ENCODE data around the gene TMEM187. TPM values are rescaled to one million over a fixed set of nuclear protein-coding genes. Genes with fewer than 3 reads are reported as not detected.
A peak's percentile ranks its signal among the peaks of the same experiment; 100 is the strongest.
"Not testable (repeated sequence)": the region's sequence is repeated elsewhere in the genome, so short reads cannot be mapped to it uniquely, and the experiment has no call there.

Gene TMEM187
- total RNA-seq, 2 experiments from 2014 or later, result 4.4 to 5.4 TPM

DNA sequence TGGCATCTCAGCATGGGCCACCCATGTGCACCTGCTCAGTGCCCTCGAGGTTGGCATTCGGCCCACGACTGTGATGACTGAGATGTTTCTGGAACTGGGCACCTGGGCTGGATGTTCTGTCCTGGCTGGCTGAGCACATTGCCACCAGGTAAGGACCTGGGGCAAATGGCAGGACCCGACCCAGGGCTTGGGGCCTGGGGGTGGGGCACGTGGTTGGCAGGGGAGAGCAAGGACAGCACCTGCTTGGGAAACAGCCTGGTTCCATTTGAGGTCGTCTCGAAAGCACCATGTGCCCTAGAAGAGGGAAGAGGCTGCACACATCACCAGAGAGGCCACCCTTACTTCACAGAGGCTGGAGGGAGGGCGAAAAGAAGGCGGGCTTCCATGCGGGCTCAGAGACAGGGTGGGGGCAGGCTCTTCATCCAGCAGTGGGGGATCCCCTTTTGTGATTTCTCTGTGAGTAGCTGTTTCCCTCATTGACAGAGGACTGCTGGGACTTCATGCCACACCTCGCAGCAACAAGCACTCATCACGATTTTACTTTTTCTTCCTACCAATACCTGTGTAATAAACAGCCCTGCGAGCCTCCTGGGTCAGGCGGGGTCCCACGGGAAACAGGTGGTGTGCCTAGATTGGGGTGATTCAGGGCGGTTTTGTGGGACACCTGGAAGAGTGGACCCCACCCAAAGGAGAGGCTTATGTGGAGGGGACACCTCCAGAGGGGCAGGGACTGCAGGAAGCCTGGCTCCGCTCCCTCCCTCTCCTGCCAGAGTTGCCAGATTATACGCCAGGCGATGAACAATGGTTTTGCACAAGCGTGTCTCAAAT, 12.0 kb downstream of the TMEM187 start:
- Mint-ChIP-seq H3K36me3 (ENCODE audit: low read depth) (peaks cover 7% of the 10 kb centered on the region), H3K4me1 (peaks cover 49% of the 10 kb centered on the region), H3K4me3 (peak overlapping the region; percentile 78), H3K27me3 (no peaks in the 10 kb centered on the region), H3K9me3 (ENCODE audit: low read depth) (no peaks in the 10 kb centered on the region), H3K27ac (peak overlapping the region; percentile 99)
- peak; percentile 80 for DNase-seq
- CTCF ChIA-PET, result interaction anchor here (0.5 to 0.8 kb wide), 2 partner anchors 11 to 152 kb away, joined by 3 to 5 read pairs; no protein-coding TSS in a partner anchor
- intact Hi-C loops (cut with DNase I, micrococcal nuclease), result loop anchor here in 1 of 2 experiments (1.0 to 2.0 kb wide), 2 partner anchors 12 to 34 kb away; partner anchors contain the start of genes IRAK1 and TMEM187
- ATAC-seq, result peak; percentile 64
- POLR2A ChIA-PET, result interaction anchor here (1.0 kb wide), 1 partner anchor 11 kb away, joined by 3 read pairs; no protein-coding TSS in a partner anchor

DNA sequence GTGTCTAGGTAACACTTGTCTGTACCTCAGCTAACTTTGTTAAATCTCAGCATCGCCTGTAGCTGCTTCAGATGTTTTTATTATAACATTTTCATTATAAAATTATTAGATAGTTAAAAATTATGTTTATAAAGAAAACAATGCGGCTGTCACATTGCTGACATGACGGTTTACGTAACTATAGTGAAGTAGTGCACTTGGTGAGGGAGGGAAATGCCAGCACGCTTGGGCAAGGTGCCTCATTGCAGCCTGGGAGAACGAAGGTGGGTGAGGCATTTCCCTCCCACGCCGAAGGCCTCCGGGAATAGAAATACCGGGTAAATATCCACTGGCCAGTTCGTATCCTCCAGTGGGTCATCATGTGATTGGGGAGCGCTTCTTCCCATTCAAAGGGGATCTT, 15.9 kb downstream of the TMEM187 start:
- Mint-ChIP-seq H3K4me1 (peaks cover 32% of the 10 kb centered on the region), H3K4me3 (no peak overlapping the region), H3K27ac (no peak overlapping the region), H3K9me3 (ENCODE audit: low read depth) (no peaks in the 10 kb centered on the region), H3K36me3 (ENCODE audit: low read depth) (no peaks in the 10 kb centered on the region), H3K27me3 (no peaks in the 10 kb centered on the region)
- POLR2A ChIA-PET, result no interaction called here
- no peak for DNase-seq
- CTCF ChIA-PET, result no interaction called here
- intact Hi-C loops (cut with DNase I, micrococcal nuclease), result no loop called here
- ATAC-seq, result no peak

DNA sequence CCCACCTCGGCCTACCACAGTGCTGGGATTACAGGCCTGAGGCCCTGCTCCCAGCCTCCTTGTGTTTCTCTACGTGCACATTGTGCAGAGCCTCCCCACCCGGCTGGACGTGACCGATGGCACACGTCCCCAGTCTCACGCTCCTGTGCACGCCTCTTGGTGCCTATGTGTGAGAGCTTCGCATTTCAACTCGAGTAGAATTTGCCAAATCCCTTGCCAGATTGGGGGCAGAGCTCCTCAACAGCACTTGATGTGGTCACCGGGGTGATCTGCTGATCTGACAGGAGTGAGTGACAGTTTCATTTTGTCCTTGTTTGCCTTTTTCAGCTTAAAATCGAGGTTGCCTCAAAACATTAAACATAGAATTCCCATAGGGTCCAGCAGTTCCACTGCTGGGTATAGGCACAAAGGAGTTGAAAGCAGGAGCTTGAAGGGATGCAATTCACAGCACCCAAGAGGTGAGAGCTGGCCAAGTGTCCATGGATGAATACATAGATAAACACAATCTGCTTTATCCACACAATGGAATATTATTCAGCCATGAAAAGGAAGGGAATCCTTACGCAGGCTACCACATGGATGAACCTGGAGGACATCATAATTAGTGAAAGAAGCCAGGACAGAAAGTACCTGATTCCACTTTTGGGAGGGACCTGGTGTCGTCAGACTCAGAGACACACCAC, 17.6 kb downstream of the TMEM187 start:
- Mint-ChIP-seq H3K9me3 (ENCODE audit: low read depth) (no peaks in the 10 kb centered on the region), H3K27ac (peak overlapping the region; percentile 43), H3K4me3 (peak overlapping the region; percentile 17), H3K36me3 (ENCODE audit: low read depth) (no peaks in the 10 kb centered on the region), H3K4me1 (peaks cover 17% of the 10 kb centered on the region), H3K27me3 (no peaks in the 10 kb centered on the region)
- ChIA-PET POLR2A (no interaction called here), CTCF (interaction anchor here (0.9 to 1.1 kb wide), 3 partner anchors 11 to 55 kb away, joined by 3 to 6 read pairs (median 3); partner anchors contain the start of gene NAA10)
- ATAC-seq (no peak), DNase-seq (peak; percentile 44)
- intact Hi-C loops (cut with DNase I, micrococcal nuclease), result no loop called here

DNA sequence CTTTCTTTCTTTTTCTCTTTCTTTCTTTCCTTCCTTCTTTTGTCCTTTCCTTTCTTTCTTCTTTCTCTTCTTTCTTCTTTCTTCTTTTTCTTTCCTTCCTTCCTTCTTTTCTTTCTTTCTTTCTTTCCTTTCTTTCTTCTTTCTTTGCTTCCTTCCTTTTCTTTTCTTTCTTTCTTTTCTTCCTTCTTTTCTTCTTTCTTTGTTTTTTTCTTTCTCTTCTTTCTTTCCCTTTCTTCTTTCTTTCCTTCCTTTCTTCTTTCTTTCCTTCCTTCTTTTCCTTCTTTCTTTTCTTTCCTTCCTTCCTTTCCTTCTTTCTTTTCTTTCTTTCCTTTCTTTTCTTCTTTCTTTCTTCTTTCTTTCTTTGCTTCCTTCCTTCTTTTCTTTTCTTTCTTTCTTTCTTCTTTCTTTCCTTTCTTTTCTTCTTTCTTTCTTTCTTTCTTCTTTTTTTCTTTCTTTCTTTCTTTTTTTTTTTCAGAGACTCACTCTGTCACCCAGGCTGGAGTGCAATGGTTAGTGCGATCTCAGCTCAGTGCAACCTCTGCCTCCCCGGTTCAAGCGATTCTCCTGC, 18.5 kb downstream of the TMEM187 start:
- no peak for ATAC-seq
- Mint-ChIP-seq H3K4me3 (no peak overlapping the region), H3K4me1 (peaks cover 17% of the 10 kb centered on the region), H3K36me3 (ENCODE audit: low read depth) (no peaks in the 10 kb centered on the region), H3K9me3 (ENCODE audit: low read depth) (no peaks in the 10 kb centered on the region), H3K27ac (no peak overlapping the region), H3K27me3 (no peaks in the 10 kb centered on the region)
- intact Hi-C loops (cut with DNase I, micrococcal nuclease), result no loop called here
- DNase-seq, result no peak
- POLR2A ChIA-PET, result no interaction called here
- CTCF ChIA-PET, result no interaction called here

DNA sequence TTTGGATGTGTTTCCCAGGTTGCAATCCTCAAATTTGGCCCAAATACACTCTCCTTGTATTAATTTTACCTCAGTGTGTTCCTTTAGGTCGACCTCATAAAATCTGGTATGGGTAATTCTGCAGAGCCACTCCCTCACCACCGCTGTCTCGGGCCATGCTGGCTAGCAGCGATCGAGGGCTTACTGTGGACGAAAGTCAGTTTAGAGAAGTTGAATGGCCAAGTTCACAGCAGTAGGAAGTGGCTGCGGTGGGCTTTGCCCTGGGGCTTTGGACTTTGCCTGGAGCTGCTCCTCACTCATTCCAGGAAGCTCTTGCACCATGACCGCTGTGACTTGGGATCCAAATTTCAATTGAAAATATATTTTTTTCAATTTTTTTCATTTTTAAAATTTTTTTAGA, 19.6 kb downstream of the TMEM187 start:
- H3K9me3 Mint-ChIP-seq (ENCODE audit: low read depth), result no peaks in the 10 kb centered on the region
- peaks cover 17% of the 10 kb centered on the region for H3K4me1 Mint-ChIP-seq
- intact Hi-C loops (cut with DNase I, micrococcal nuclease), result no loop called here
- H3K27ac Mint-ChIP-seq, result no peak overlapping the region
- no peak for ATAC-seq
- ChIA-PET CTCF (no interaction called here), POLR2A (interaction anchor here (0.7 kb wide), 1 partner anchor 48 kb away, joined by 5 read pairs; no protein-coding TSS in a partner anchor)
- H3K36me3 Mint-ChIP-seq (ENCODE audit: low read depth), result no peaks in the 10 kb centered on the region
- H3K4me3 Mint-ChIP-seq, result no peak overlapping the region
- DNase-seq, result no peak
- no peaks in the 10 kb centered on the region for H3K27me3 Mint-ChIP-seq

DNA sequence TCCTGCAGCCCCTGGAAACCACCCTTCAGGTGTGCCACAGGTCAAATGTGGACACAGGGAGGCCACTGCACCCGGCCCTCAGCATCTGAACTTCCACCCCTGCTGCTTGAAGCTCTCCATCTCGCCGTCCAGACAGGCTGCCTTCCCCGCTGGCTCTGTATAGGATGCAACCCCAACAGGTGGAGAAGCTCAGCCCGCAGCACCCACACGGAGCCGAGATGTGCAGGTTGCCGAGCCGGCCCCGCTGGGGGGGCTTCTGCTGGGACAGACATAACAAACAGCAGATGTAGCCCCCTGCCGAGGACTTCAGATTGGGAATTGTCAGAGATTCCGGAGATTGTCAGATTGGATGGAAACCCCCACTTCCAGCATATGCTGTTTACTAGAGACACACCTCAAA, 20.5 kb downstream of the TMEM187 start:
- H3K4me3 Mint-ChIP-seq, result no peak overlapping the region
- no peak overlapping the region for H3K27ac Mint-ChIP-seq
- no peak for DNase-seq
- ChIA-PET POLR2A (no interaction called here), CTCF (no interaction called here)
- intact Hi-C loops (cut with DNase I, micrococcal nuclease), result no loop called here
- H3K9me3 Mint-ChIP-seq (ENCODE audit: low read depth), result no peaks in the 10 kb centered on the region
- H3K36me3 Mint-ChIP-seq (ENCODE audit: low read depth), result no peaks in the 10 kb centered on the region
- no peak for ATAC-seq
- peaks cover 17% of the 10 kb centered on the region for H3K4me1 Mint-ChIP-seq
- no peaks in the 10 kb centered on the region for H3K27me3 Mint-ChIP-seq

DNA sequence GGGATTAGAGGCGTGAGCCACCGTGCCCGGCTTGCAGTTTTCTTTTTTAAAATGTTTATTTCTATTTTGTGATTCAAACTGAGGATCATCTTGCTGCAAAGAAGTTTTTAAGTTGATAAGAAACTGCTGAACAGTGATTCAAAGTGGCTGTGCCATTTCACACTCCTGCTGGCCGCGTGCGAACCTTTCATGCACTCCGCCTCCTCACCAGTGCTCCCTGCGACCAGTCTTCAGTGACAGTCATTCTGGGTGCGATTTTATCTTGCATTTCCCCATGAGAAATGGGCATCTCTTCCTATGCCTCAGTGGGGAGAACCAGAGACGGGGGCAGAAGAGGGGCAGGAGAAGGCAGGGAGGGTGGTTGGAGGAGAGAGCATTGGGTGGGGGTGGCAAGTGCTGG, 21.4 kb downstream of the TMEM187 start:
- Mint-ChIP-seq H3K4me1 (peaks cover 17% of the 10 kb centered on the region), H3K36me3 (ENCODE audit: low read depth) (no peaks in the 10 kb centered on the region), H3K27ac (no peak overlapping the region), H3K9me3 (ENCODE audit: low read depth) (no peaks in the 10 kb centered on the region), H3K27me3 (no peaks in the 10 kb centered on the region), H3K4me3 (no peak overlapping the region)
- DNase-seq, result peak; percentile 25
- intact Hi-C loops (cut with DNase I, micrococcal nuclease), result no loop called here
- CTCF ChIA-PET, result no interaction called here
- POLR2A ChIA-PET, result no interaction called here
- ATAC-seq, result no peak

DNA sequence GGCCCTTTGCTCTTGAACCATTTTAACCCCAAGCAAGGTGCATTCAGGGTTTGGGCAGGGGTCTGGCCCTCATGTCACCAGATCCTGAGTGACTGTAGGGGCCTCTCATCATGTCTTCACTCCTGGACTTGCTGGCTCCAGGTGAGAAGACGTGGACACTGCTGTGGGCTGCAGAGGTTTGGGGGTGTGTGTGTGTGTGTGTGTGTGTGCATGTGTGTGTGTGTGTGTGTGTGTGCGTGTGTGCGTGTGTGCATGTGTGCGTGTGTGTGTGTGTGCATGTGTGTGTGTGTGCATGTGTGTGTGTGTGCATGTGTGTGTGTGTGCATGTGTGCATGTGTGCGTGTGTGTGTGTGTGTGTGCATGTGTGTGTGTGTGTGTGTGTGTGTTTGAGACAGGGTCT, 21.8 kb downstream of the TMEM187 start:
- ATAC-seq; POLR2A ChIA-PET; H3K9me3 Mint-ChIP-seq (ENCODE audit: low read depth); H3K27ac Mint-ChIP-seq; H3K36me3 Mint-ChIP-seq (ENCODE audit: low read depth); CTCF ChIA-PET; H3K4me3 Mint-ChIP-seq; DNase-seq; intact Hi-C loops (cut with DNase I, micrococcal nuclease); H3K27me3 Mint-ChIP-seq: not testable (repeated sequence)
- H3K4me1 Mint-ChIP-seq, result peaks cover 14% of the 10 kb centered on the region

DNA sequence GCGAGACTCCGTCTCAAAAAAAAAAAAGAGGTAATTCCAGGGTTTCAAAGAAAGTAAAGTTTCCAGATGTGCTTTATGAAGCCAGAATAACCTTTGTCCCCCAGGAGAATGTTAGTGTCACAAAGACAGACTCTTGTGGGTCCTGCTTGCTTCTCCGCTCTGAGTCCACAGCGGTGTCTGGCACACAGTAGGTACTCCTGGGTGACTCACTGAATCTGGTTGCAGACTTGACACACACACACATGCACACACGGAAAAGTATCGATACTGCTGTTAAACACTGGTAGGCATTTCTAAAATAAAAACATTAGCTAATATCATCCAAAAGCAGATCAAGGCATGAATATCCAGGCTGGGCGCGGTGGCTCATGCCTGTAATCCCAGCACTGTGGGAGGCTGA, 22.9 kb downstream of the TMEM187 start:
- ChIA-PET POLR2A (no interaction called here), CTCF (interaction anchor here (0.6 kb wide), 1 partner anchor 142 kb away, joined by 4 read pairs; no protein-coding TSS in a partner anchor)
- H3K4me1 Mint-ChIP-seq, result peaks cover 4% of the 10 kb centered on the region
- ATAC-seq (no peak), DNase-seq (no peak)
- no peak overlapping the region for H3K27ac Mint-ChIP-seq
- no peaks in the 10 kb centered on the region for H3K36me3 Mint-ChIP-seq (ENCODE audit: low read depth)
- H3K4me3 Mint-ChIP-seq, result no peak overlapping the region
- H3K9me3 Mint-ChIP-seq (ENCODE audit: low read depth), result no peaks in the 10 kb centered on the region
- intact Hi-C loops (cut with DNase I, micrococcal nuclease), result no loop called here
- no peaks in the 10 kb centered on the region for H3K27me3 Mint-ChIP-seq

DNA sequence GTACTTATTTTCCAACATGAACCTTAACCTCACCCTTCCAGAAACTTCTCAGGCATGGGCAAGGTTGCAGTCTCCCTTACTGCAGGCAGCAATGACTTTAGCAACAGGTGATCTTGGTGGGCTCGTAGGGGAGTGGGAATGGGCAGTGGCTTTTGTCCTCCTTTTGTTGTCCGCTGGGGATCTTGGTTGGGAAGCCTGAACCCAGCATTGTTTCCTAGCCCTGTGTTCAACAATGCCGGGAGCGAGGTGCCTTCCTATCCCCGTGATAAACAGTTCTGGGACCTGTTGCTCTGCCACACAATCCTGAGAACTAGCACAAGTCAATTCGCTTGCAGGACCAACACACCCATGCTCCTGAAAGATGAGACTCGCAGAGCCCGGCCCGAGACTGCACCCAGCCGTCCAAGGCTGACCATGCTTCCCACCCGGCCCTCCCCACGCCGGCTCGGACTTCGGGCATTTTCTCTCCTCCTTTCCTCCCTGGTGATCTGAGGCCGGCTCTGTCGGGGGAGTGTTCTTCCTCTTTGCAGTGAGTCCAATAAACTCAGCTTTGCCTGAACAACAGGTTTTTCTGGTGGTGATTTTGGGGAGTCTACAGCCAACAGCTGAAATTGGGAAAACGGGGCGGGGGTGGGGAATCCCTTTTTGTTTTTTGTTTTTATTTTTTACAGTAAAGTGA, 26.9 kb downstream of the TMEM187 start:
- H3K36me3 Mint-ChIP-seq (ENCODE audit: low read depth), result peaks cover 6% of the 10 kb centered on the region
- POLR2A ChIA-PET, result no interaction called here
- intact Hi-C loops (cut with DNase I, micrococcal nuclease), result no loop called here
- DNase-seq (no peak), ATAC-seq (no peak)
- CTCF ChIA-PET, result no interaction called here
- H3K4me3 Mint-ChIP-seq, result no peak overlapping the region
- H3K27me3 Mint-ChIP-seq, result no peaks in the 10 kb centered on the region
- no peaks in the 10 kb centered on the region for H3K9me3 Mint-ChIP-seq (ENCODE audit: low read depth)
- H3K27ac Mint-ChIP-seq, result no peak overlapping the region
- H3K4me1 Mint-ChIP-seq, result peaks cover 13% of the 10 kb centered on the region

DNA sequence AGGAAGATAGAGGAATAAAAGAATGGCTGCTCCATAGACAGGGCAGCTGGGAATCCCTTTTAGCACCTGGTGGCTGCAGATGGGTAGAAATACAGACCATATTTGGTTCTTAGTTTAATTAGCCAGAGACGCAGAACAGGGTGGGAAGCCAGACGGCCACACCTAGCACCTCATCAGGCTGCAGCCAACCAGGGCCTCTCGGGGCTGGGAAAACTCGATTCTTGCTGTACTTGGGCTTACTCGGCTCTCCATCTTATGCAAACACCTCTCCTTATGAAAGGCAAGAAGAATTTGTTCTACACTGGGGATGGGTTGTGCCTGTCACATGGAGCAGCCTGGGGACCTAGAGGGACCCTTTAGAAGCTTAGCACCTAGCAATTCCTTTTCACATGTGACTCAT, 27.5 kb downstream of the TMEM187 start:
- ChIA-PET CTCF (no interaction called here), POLR2A (no interaction called here)
- ATAC-seq, result no peak
- Mint-ChIP-seq H3K36me3 (ENCODE audit: low read depth) (peaks cover 6% of the 10 kb centered on the region), H3K4me1 (peaks cover 13% of the 10 kb centered on the region), H3K27ac (no peak overlapping the region), H3K4me3 (no peak overlapping the region), H3K9me3 (ENCODE audit: low read depth) (no peaks in the 10 kb centered on the region), H3K27me3 (no peaks in the 10 kb centered on the region)
- intact Hi-C loops (cut with DNase I, micrococcal nuclease), result no loop called here
- no peak for DNase-seq
